A549 (cell line): ENCODE results near the gene CH25H.

Source experiments
- JUN ChIP-seq, 2 experiments: fragments of >200 bp; sonication (Bioruptor Twin); formaldehyde crosslinking; IDR thresholded peaks; 2 replicates in 1 of 2; 3 replicates in 1 of 2; pipeline ENCODE4 v1.6.1; 2016 to 2017
- KDM1A ChIP-seq: fragments of 200-600 bp; sonication (generic); IDR thresholded peaks from 2 replicates; pipeline ENCODE4 v1.6.1; 2016; ENCODE audit warnings: low read depth, mild to moderate bottlenecking
- TF ChIP-seq, protein P1 (sequence below): fragments of >200 bp; sonication (Bioruptor Twin); formaldehyde crosslinking; IDR thresholded peaks from 3 replicates; pipeline ENCODE4 v1.5.1; 2016
- TF ChIP-seq, protein P2 (sequence below): fragments of 200-600 bp; sonication (generic); IDR thresholded peaks from 2 replicates; pipeline ENCODE4 v1.6.1; 2016; ENCODE audit warnings: antibody characterized with exemption, mild to moderate bottlenecking, moderate library complexity

DNA sequence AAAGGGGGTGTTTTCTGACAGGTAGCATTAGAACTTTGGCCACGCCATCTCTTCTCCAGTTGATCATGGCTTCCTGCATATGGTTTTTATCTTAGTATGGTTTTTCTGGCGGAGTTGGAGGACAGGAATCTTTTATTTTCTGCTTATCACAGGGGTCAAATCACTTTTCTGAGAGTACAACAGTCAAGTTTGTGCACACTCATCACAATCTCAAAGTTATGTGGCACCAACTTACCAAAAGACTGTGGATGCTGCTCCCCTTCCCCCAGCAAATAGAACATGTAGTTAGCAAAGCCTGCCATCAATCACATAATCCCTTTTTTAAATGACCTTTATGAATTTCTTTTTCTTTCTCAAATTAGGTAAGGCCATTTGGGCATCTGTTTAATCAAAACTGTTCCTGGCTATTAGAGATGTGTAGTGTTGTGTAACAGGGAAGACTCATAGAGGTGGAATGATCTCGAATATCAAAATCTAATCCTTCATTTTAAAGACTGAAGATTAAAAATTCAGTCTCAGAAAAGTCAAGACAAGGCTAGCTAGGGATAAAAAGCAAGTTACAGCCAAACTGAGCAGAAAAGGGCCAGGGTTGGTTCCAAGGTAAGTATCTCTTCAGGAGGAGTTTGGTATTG is 3.8 kb upstream of the CH25H start:
- TF ChIP-seq KDM1A, result no peak
- TF ChIP-seq, protein P1, sequence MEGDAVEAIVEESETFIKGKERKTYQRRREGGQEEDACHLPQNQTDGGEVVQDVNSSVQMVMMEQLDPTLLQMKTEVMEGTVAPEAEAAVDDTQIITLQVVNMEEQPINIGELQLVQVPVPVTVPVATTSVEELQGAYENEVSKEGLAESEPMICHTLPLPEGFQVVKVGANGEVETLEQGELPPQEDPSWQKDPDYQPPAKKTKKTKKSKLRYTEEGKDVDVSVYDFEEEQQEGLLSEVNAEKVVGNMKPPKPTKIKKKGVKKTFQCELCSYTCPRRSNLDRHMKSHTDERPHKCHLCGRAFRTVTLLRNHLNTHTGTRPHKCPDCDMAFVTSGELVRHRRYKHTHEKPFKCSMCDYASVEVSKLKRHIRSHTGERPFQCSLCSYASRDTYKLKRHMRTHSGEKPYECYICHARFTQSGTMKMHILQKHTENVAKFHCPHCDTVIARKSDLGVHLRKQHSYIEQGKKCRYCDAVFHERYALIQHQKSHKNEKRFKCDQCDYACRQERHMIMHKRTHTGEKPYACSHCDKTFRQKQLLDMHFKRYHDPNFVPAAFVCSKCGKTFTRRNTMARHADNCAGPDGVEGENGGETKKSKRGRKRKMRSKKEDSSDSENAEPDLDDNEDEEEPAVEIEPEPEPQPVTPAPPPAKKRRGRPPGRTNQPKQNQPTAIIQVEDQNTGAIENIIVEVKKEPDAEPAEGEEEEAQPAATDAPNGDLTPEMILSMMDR, result no peak
- TF ChIP-seq, protein P2, sequence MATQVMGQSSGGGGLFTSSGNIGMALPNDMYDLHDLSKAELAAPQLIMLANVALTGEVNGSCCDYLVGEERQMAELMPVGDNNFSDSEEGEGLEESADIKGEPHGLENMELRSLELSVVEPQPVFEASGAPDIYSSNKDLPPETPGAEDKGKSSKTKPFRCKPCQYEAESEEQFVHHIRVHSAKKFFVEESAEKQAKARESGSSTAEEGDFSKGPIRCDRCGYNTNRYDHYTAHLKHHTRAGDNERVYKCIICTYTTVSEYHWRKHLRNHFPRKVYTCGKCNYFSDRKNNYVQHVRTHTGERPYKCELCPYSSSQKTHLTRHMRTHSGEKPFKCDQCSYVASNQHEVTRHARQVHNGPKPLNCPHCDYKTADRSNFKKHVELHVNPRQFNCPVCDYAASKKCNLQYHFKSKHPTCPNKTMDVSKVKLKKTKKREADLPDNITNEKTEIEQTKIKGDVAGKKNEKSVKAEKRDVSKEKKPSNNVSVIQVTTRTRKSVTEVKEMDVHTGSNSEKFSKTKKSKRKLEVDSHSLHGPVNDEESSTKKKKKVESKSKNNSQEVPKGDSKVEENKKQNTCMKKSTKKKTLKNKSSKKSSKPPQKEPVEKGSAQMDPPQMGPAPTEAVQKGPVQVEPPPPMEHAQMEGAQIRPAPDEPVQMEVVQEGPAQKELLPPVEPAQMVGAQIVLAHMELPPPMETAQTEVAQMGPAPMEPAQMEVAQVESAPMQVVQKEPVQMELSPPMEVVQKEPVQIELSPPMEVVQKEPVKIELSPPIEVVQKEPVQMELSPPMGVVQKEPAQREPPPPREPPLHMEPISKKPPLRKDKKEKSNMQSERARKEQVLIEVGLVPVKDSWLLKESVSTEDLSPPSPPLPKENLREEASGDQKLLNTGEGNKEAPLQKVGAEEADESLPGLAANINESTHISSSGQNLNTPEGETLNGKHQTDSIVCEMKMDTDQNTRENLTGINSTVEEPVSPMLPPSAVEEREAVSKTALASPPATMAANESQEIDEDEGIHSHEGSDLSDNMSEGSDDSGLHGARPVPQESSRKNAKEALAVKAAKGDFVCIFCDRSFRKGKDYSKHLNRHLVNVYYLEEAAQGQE, result no peak
- TF ChIP-seq JUN (IDR thresholded peaks at IDR 0.05), result no peak
